ENCODE measurements around the gene KANSL3.
"Not testable (repeated sequence)": the region's sequence is repeated elsewhere in the genome, so short reads cannot be mapped to it uniquely, and the experiment has no call there.

GRCh38 chr2:96553957-96554292, 84.2 kb downstream of the KANSL3 start:
- TF ChIP-seq EZH2 (IDR thresholded peaks at IDR 0.05; ENCODE audit: insufficient read depth, poor library complexity, severe bottlenecking); EZH2phosphoT487 (IDR thresholded peaks at IDR 0.05; ENCODE audit: insufficient read depth, low read depth): not testable (repeated sequence)
